NCI-H524 (cell line): ENCODE data around the gene DICER1.
"Not testable (repeated sequence)": the region's sequence is repeated elsewhere in the genome, so short reads cannot be mapped to it uniquely, and the experiment has no call there.

Experiments
- DNase-seq, 2 experiments: peaks; one replicate each; lab custom pipeline; 2025; lab: John Stamatoyannopoulos, UW

DICER1 gene, protein sequence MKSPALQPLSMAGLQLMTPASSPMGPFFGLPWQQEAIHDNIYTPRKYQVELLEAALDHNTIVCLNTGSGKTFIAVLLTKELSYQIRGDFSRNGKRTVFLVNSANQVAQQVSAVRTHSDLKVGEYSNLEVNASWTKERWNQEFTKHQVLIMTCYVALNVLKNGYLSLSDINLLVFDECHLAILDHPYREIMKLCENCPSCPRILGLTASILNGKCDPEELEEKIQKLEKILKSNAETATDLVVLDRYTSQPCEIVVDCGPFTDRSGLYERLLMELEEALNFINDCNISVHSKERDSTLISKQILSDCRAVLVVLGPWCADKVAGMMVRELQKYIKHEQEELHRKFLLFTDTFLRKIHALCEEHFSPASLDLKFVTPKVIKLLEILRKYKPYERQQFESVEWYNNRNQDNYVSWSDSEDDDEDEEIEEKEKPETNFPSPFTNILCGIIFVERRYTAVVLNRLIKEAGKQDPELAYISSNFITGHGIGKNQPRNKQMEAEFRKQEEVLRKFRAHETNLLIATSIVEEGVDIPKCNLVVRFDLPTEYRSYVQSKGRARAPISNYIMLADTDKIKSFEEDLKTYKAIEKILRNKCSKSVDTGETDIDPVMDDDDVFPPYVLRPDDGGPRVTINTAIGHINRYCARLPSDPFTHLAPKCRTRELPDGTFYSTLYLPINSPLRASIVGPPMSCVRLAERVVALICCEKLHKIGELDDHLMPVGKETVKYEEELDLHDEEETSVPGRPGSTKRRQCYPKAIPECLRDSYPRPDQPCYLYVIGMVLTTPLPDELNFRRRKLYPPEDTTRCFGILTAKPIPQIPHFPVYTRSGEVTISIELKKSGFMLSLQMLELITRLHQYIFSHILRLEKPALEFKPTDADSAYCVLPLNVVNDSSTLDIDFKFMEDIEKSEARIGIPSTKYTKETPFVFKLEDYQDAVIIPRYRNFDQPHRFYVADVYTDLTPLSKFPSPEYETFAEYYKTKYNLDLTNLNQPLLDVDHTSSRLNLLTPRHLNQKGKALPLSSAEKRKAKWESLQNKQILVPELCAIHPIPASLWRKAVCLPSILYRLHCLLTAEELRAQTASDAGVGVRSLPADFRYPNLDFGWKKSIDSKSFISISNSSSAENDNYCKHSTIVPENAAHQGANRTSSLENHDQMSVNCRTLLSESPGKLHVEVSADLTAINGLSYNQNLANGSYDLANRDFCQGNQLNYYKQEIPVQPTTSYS (N-terminal part only)

DNA sequence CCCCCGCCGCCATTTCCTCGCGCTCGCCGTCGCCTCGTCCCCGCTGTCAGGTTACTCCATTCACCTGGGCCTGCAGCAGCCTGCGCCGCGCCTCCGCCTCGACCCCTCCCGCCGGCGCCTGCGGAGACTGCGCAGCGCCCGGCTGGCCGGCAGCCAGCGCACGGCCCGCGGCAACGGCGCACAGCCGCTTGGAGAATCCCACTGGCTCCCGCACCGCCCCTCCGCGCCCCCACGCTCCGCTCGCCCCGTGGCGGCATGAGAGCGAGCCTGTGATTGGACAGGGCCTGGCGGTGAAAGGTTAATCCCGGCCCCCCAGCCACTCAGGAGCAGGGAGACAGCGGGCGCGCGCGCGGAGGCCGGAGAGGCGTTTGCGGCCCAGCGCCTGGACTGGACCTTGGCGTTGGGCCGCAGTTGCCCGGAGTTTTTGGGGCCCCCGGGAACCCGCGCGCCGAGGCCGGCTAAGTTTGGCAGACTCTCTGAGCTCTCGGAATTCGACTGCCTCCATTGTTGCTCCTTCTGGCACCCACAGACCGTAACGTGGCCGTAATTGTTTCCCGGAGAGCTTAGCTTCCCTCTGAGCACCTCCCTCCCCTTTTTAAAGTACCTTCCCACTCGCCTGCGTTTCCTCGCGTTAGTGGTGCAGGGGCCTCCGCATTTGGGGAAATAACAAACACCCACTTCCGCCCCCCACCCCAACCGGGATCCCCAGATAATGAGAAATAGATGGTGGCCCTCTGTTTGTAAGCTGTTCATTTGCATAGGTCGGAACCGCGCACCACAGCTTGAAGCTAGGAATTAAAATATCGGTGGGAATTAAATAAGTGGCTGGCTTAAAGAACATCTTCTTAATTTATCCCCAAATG lies at the start of gene DICER1:
DICER1 (minus strand) TSS at position 203 of the 863 bp plus-strand sequence. CDS start 24,071 bp downstream, outside the sequence.
- peak; percentile 95 to 97 for DNase-seq

DNA sequence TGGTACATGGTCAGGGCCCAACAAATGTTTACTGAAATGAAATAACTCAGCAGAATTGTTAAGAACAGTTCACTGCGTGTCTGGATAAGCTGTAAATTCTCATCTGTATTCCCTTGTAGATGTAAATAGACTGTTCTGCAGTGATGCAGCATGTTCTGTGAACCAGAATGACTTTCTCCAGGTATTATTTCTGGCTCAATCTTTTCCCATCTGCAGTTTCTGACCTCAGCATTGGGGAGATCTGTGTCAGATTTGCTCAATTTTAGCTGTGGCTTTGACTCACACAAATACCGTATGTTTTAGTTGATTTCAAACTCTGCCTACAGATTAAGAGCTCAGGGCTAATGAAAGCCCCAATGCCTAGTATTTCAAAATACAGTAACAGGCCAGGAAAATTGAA lies 49.2 kb upstream of the DICER1 start:
- no peak for DNase-seq

DNA sequence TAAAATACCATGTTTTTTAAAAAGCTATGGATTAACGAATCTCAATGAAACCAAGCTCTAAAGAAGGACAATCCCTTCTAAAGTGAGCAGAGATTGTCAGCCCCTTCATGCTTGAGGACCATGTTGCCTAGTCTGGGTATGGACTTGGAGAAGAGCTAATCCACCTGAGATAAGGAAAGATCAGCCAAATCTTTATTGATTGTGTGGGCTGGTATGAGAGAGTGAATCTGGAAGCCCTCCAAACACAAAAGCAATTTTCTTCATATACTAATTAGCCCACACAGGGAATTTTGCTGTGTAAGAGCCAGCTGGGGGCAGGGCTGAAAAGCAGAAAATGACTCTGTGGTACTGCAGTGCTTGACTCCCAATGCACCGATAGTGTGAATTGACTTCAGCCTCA lies 47.4 kb upstream of the DICER1 start:
- DNase-seq, result no peak

DNA sequence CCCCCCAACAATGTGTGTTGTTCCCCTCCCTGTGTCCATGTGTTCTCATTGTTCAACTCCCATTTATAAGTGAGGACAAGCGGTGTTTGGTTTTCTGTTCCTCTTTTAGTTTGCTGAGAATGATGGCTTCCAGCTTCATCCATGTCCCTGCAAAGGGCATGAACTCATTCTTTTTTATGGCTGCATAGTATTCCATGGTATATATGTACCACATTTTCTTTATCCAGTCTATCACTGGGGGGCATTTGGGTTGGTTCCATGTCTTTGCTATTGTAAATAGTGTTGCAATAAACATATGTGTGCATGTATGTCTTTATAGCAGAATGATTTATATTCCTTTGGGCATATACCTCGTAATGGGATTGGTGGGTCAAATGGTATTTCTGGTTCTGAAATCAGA lies 44.4 kb upstream of the DICER1 start:
- DNase-seq, result not testable (repeated sequence)

DNA sequence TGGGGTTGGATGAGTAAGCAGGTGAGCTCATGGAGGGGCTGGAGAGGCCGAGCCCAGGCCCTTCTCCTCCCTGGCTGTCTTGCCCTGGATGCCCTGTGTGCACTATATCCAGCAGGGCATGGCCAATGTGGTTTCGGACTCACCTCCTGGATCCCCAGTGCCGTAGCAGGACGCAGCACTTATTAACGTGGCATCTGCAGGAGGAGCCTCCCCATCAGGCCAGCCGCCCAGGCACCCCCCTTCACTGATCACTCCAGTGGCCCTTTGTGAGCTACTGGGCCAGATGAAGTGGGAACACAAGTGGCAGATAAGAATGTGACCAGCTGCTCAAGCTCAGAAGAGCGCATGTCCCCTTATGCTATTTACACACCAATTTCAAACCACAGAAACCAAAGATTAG lies 43.1 kb upstream of the DICER1 start:
- peak; percentile 99 to 100 for DNase-seq

DNA sequence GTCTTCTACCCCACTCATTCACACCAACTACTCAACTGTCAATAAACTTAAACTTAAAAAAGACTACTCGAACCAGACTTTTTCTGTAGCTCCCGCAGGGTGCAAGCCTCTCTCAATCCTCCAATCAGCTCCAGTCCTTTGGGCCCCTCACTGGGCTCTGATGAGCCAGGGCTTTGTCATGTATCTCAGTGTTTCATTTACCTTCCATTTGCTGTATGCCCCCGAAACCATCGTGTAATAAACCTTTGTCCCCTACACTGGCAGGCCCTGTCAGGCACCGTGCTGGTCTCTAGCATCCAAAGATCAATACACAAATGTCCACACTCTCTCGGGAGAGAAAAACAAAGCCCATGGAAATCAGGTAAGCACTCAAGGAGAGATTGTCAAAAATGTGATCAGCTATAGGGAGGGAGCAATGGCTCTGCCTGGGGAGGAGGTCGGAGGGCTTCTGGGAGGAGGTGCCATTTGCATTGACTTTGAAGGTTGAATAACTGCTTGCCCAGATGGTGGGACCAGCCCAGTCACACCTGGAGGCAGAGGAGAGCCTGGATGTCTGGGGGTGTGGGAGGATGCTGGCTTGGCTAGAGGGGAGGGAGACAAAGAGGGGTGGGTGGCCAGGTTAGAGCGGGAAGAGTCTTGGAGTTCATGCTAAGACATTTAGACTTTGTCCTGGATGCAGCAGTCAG lies 42.1 kb upstream of the DICER1 start:
- DNase-seq, result no peak

DNA sequence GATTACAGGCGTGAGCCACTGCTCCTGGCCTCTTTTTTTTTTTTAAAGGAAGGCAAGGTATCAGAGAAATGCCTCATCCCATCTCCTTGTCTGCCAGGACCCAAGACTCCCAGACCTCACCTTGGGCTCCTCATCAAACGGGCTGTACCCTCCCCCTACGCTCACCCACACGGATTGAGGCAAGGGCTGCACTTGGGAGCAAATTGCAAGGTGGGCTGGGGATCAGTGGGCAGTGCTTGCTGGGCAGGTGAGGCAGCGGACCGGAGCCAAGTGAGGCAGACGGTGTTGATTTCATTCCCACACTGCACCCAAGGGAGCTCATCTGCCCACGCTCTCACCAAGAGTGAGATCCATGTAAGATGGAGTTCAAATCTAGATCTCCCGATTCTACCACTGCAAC lies 41.0 kb upstream of the DICER1 start:
- no peak for DNase-seq

DNA sequence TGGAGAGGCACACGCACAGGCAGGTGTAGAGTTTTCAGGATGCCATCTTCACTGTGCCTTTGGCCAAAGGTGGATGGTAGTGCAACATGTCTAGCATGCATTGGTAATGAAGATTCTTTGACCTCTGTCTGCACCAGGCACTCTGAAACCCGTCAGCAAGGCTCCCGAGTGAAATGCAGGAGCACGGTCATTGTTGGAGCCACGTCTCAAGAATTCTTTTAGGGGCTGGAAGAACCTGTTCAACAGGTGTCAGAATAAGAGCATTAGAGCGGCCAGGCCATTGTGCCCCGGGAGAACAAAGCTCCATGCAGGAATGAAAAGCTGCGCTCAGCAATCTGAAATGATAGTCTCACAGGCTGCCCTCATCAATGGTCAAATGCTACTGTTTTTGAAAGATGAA lies 40.2 kb upstream of the DICER1 start:
- no peak for DNase-seq

DNA sequence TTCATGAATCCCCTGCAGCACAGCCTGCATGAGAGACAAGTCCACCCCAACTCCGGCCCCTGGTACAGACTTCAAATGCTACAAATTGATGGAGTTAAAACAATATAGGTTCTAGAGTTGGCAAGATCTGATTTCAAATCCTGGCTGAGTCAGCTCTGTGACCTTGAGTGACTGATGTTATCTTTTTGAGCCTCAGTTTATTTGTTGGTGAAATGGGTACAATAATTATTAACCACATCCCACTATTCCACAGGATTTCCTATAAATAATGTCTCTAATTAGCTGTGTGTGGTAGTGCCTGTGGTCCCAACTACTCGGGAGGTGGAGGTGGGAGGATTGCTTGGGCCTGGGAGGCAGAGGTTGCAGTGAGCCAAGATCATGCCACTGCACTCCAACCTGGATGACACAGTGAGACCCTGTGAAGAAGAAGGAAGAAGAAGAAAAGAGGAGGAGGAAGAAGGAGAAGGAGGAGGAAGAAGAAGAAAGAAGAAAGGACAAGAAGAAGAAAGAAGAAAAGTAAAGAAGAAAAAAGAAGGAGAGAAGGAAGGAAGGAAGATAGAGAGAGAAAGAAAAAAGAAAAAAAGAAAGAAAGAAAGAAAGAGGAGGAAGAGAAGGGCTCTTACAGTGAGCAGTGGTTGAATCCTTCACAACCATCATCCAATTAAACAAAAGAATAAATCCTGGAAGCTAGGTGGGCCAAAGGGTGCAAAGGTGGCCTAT lies 39.7 kb upstream of the DICER1 start:
- DNase-seq, result no peak

DNA sequence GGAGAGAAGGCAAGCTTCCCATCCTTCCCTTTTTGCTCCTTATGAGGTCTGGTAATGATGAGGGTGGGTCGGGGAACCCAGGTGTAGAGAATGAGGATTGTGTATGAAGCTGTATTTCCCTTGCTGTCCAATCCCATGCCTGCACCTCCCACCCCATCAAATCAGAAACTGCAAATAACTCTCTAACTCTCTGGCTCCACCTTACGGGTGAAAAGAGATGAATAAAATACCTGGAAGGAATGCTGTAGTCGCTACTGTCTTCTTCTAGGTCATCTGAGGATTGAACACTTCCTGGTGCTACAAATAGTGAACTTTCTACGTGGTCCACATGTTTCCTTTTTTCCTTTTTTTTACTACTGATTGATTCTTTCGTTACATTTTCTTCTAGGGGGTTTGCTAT lies 38.9 kb upstream of the DICER1 start:
- peak; percentile 82 for DNase-seq

DNA sequence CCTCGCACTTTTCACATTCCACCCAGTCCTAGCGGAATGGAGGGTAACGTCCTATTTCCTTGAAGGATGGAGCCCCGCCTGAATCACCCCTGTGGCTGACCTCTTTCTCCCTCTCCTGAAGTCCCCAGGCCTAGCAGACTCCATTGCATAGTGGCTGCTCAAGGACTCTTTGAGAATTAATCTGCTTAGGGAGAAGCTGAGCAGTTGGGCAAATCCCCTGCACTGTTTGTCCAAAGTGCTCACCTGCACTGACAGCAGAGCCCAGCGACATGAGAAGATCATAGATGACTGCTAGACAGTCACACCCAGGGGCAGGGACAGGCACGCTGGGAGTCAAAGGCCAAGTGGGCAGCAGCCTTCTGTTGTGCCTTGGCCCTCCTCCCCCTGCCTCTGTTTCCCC lies 37.7 kb upstream of the DICER1 start:
- DNase-seq, result peak; percentile 84 to 90

DNA sequence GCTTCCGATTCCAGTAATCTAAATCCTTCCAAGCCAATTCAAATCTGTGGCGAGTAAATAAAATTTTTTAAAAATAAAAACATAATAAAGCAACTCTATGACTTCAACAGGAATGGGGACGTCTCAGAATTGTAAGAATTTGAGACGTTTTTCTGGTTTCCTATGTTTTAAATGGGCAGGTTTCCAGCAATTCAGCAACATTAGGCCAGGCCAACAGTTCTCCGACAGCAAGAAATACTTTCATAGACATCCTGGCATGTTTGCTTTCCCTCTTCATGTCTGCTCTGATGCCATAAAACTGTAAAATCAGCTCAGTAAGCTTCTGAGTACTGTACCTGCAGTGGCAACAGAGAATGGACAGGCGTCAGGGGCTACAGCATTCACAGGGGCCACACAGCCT lies 35.8 kb upstream of the DICER1 start:
- no peak for DNase-seq

DNA sequence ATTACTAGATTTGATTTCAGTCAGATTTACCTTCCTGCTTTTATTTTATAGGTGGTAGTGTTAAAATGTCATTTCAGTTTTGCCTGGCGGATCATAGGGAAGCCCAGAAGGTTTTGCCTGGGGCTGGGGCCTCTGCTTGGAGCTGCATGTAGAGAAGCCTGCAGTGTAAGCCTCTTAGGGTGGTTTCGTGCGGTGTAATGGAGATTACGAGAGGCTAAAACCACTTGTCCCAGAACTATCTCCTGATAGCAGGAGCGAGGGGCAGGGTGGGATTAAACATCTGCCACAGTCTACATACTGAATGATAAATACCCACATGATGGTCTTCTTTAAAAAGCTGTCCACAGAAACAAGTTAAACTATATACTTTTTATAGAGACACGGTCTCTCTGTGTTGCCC lies 35.0 kb upstream of the DICER1 start:
- DNase-seq, result peak; percentile 96 to 99

DNA sequence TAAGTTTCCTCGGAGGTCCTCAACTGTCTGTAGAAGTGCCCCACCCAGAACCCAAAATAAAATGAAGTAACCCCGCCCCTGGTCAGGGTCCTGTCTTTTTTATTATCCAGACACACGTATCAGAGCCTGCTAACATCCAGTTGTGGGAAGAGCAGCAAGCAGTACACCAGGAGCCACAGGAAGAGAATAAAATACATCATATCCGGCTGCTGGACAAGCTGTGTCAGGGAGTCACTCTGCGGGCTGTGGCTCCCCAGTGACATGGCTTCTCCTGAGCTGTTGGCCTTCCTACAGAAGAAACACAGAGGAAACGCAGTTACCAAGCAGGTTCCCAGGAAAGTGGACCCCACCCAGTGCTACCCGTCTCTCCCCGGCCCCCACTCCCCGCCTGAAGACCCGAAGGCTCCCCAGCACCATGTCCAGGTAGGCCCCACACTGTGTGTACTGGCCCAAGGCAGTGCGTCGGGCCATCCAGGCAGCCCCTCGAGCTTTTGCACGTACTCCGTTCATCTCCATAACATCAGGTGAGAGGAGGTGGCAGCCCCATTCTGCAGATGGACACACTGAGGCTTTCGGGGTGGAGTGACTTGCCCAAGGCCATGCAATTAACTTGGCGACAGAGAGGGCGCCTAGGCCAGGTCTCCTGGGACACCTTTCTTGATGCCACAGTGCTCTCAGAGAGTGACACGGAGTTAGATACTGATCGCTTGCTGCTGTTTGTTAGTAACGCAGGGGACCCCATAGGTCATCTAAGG lies 34.3 kb upstream of the DICER1 start:
- no peak for DNase-seq

DNA sequence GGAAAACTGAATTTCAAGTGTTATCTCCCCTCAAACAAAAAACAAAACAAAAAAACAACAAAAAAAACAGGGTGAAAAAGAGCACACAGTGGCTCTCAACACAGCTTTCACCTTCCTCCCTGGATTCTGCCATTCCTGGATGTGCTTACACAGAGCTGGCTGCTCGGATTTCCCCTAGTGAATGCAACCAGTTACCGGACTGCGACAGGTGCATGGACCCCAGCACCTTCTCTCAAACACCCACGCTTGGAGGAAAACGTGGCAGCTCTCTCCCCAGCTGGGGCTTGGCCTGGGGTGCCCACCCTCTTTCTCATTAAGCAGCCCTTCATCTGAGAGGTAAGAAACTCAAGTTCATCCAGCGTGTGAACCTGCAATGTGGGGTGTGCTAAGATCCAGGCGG lies 33.5 kb upstream of the DICER1 start:
- DNase-seq, result peak in 1 of 2 experiments; percentile 36

DNA sequence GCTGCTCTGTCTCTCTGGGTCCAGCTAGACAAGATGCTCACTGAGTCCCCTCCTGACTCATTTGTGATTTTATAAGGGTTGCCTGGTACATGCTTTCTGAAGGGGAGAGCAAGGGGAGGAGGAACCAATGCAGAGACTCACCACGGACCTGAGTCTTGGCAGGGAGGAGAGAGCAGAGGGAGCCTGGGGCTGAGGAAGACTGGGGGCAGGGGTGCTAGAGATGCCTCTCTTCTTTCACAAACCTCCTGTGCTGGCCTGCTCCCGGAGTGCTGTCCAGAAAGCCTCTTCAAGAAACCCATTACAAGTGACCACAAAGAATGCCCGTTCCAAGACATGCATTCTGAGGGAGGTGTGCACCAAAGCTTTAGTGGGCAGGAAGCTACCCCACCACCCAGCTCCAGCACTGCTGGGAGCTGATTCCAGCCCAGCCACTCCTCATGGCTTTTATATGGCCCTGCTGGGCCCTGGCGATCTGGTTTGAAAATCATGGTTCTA lies 33.1 kb upstream of the DICER1 start:
- DNase-seq, result no peak

DNA sequence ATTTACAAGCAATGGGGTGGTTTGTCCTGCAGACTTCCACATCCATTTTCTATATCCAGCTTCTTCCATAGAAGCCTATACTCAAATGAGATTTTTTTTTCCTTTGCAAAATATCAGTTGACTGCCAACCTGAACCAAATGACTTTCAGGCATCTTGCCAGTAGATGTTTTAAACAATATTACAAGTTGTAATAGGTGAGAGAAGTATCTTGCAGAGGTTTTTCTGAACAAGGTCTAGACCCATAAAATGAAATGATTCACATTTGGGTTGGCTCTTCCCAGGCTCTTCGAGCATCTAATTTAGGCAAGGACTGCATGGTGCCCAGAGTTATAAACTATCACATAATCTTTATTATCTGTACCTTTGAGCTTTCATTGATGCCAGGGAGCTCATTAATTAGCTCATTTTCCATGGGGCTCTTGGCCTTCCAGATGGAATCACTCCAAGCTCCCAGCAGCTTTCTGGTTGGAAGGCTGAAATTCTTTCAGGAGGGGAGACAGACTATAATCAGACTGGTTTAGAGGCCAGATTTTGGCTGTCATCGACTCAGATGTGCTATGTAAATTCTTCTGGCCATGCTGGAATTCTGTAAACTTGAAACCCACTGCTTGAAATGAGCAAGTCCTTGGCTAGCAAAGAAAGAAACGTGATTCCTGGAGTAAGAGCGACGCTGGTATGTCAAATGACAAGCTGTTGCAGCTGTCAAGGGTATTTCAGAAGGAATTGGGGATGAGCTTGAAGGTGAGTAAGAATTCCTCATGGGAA lies 32.2 kb upstream of the DICER1 start:
- peak; percentile 82 to 93 for DNase-seq

DNA sequence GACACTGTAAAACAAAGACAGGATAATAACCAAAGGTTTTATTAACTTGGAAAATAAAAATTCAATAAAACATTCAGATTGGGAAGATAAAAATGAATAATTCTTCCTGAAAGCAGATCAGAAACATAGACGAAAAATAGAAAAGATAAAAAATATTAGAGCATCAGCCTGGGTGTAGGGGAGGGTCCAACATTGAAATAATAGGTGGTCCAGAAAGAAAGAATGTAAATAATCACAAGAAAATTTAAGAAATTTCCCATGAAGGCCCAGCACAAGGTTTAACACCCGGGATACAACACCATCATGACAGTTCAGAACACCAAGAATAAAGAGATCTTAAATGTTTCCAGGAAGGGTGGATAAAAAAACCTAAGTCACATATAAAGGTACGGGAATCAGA lies 31.1 kb upstream of the DICER1 start:
- DNase-seq, result no peak
